ENCODE measurements around the gene F11R. TPM values are rescaled to one million over a fixed set of nuclear protein-coding genes. Genes with fewer than 3 reads are reported as not detected.

Gene F11R
- 100 to 1,000 TPM in 1 of 2 donors, 10 to 100 TPM in 1; 43.6 to 104 TPM for total RNA-seq

GRCh38 chr1:161020509-161021164 lies at the start of gene F11R:
Gene F11R, minus strand, starts transcription at chr1:161021152. Its CDS starts 79 bp downstream, at chr1:161021073.
- DNase-seq (ENCODE audit: low spot score): peak; percentile 45
- H3K36me3 ChIP-seq: no peaks in the 10 kb centered on the region
- H3K4me1 ChIP-seq (replicated peaks): no peaks in the 10 kb centered on the region
- intact Hi-C loops (cut with DNase I): no loop called here
- H3K27ac ChIP-seq: peak within 1 kb of the TSS; percentile 84 to 96
- peak within 1 kb of the TSS; percentile 62 to 68 for H3K4me3 ChIP-seq
- H3K27me3 ChIP-seq (replicated peaks; ENCODE audit: insufficient read depth): no peaks in the 10 kb centered on the region
- 1% methylated on average over 31 of the region's 36 CpGs for WGBS
- TF ChIP-seq CTCF (IDR thresholded peaks at IDR 0.05) (peak in 2 of 4 experiments; percentile 55 to 59), POLR2A (IDR thresholded peaks at IDR 0.05) (peak; percentile 74), POLR2AphosphoS5 (IDR thresholded peaks at IDR 0.05) (no peak)
- H3K9me3 ChIP-seq: no peaks in the 10 kb centered on the region

- no peak for DNase-seq (ENCODE audit: low spot score)
- Histone ChIP-seq H3K4me3 (peak within 1 kb of the TSS; percentile 2 to 5), H3K27me3 (replicated peaks; ENCODE audit: insufficient read depth) (no peaks in the 10 kb centered on the region), H3K36me3 (no peaks in the 10 kb centered on the region), H3K27ac (no peak within 1 kb of the TSS), H3K4me1 (replicated peaks) (no peaks in the 10 kb centered on the region), H3K9me3 (no peaks in the 10 kb centered on the region)
- WGBS: 78% methylated on average over 9 of the region's 9 CpGs
- intact Hi-C loops (cut with DNase I): no loop called here
- no peak for TF ChIP-seq POLR2A (IDR thresholded peaks at IDR 0.05)
- TF ChIP-seq POLR2AphosphoS5 (IDR thresholded peaks at IDR 0.05): no peak
- TF ChIP-seq CTCF (IDR thresholded peaks at IDR 0.05): no peak
These were observed 48.8 kb upstream of the F11R start, which contains the start of gene ARHGAP30 for GRCh38 chr1:161069731-161070270. Gene ARHGAP30, minus strand, starts transcription at chr1:161069891. Its CDS starts 267 bp downstream, at chr1:161069624.

- Histone ChIP-seq H3K36me3 (no peaks in the 10 kb centered on the region), H3K27me3 (replicated peaks; ENCODE audit: insufficient read depth) (no peaks in the 10 kb centered on the region), H3K27ac (no peak overlapping the region), H3K4me3 (peak overlapping the region; percentile 2 to 5), H3K4me1 (replicated peaks) (no peaks in the 10 kb centered on the region), H3K9me3 (no peaks in the 10 kb centered on the region)
- intact Hi-C loops (cut with DNase I): no loop called here
- WGBS: 79% methylated on average over 9 of the region's 9 CpGs
- TF ChIP-seq CTCF (IDR thresholded peaks at IDR 0.05) (no peak), POLR2AphosphoS5 (IDR thresholded peaks at IDR 0.05) (no peak), POLR2A (IDR thresholded peaks at IDR 0.05) (no peak)
- DNase-seq (ENCODE audit: low spot score): no peak
These were observed 48.3 kb upstream of the F11R start for GRCh38 chr1:161069241-161069640.

- no peak for DNase-seq (ENCODE audit: low spot score)
- no peaks in the 10 kb centered on the region for H3K9me3 ChIP-seq
- no peaks in the 10 kb centered on the region for H3K36me3 ChIP-seq
- no peak overlapping the region for H3K27ac ChIP-seq
- H3K27me3 ChIP-seq (replicated peaks; ENCODE audit: insufficient read depth): no peaks in the 10 kb centered on the region
- intact Hi-C loops (cut with DNase I): no loop called here
- TF ChIP-seq POLR2A (IDR thresholded peaks at IDR 0.05) (peak; percentile 20), POLR2AphosphoS5 (IDR thresholded peaks at IDR 0.05) (no peak), CTCF (IDR thresholded peaks at IDR 0.05) (no peak)
- no peaks in the 10 kb centered on the region for H3K4me1 ChIP-seq (replicated peaks)
- whole genome bisulfite sequencing: 78% methylated on average over 10 of the region's 10 CpGs
- H3K4me3 ChIP-seq: no peak overlapping the region
These were observed 47.6 kb upstream of the F11R start for GRCh38 chr1:161068306-161069234.

All from prostate gland (tissue), 2 donors.